Measurements from ENCODE around the gene LZTR1. TPM values are rescaled to one million over a fixed set of nuclear protein-coding genes. Genes with fewer than 3 reads are reported as not detected.
"Not testable (repeated sequence)": the region's sequence is repeated elsewhere in the genome, so short reads cannot be mapped to it uniquely, and the experiment has no call there.

Gene LZTR1
- total RNA-seq, 1 experiment from 2014 or later = 54.3 TPM

- CTCF ChIA-PET = no interaction called here
- intact Hi-C loops (cut with micrococcal nuclease; ENCODE audit: unreplicated experiment) = loop anchor here (5.0 kb wide), 1 partner anchor 37 kb away; no protein-coding TSS in a partner anchor
- no peaks in the 10 kb centered on the region for H3K4me1 ChIP-seq (ENCODE audit: insufficient read depth, low read length, poor library complexity, severe bottlenecking)
- no peak for TF ChIP-seq EZH2 (IDR thresholded peaks at IDR 0.05; ENCODE audit: borderline replicate concordance, low read depth, low read length, poor library complexity, severe bottlenecking)
- TF ChIP-seq, protein P1, sequence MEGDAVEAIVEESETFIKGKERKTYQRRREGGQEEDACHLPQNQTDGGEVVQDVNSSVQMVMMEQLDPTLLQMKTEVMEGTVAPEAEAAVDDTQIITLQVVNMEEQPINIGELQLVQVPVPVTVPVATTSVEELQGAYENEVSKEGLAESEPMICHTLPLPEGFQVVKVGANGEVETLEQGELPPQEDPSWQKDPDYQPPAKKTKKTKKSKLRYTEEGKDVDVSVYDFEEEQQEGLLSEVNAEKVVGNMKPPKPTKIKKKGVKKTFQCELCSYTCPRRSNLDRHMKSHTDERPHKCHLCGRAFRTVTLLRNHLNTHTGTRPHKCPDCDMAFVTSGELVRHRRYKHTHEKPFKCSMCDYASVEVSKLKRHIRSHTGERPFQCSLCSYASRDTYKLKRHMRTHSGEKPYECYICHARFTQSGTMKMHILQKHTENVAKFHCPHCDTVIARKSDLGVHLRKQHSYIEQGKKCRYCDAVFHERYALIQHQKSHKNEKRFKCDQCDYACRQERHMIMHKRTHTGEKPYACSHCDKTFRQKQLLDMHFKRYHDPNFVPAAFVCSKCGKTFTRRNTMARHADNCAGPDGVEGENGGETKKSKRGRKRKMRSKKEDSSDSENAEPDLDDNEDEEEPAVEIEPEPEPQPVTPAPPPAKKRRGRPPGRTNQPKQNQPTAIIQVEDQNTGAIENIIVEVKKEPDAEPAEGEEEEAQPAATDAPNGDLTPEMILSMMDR (conservative IDR thresholded peaks at IDR 0.05; ENCODE audit: low read depth, low read length) = no peak
- no peak for DNase-seq (ENCODE audit: low spot score)
- peaks cover 18% of the 10 kb centered on the region for H3K27me3 ChIP-seq (replicated peaks; ENCODE audit: insufficient read depth, low read depth, low read length, poor library complexity)
- H3K27ac ChIP-seq (ENCODE audit: low read depth, low read length, poor library complexity, severe bottlenecking) = no peak overlapping the region
- no peaks in the 10 kb centered on the region for H3K9me3 ChIP-seq (ENCODE audit: low read depth, low read length, poor library complexity, severe bottlenecking)
- no peak overlapping the region for H3K4me3 ChIP-seq (ENCODE audit: low read depth, low read length, poor library complexity, severe bottlenecking)
- POLR2A ChIA-PET (ENCODE audit: low non-redundant PET) = no interaction called here
- no TSS peak for BruUV-seq (replicated peaks)
- no peaks in the 10 kb centered on the region for H3K36me3 ChIP-seq (ENCODE audit: insufficient read depth, low read length, poor library complexity, severe bottlenecking)
Measured at GRCh38 chr22:21034989-21035388, 52.9 kb downstream of the LZTR1 start.

DNA sequence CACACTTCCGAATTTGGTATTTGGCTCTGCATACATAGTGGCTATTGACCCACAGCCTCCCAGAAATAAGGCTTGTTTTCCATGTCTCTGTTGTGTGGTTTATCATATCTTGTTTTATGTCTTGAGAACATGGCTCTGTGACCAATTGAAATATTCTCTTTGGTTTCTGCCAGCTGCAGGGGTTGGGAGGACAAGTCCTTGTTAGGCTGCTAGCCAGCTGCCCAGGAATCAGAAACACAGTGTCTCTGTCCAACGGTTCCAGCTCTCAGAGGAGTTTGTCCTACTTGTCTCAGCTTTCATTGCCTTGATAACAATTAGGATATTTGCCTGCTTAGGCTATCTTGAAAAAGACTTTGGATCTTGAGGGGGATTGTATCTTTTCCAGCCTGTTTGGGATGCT lies 56.3 kb downstream of the LZTR1 start:
- TF ChIP-seq, protein P1 (conservative IDR thresholded peaks at IDR 0.05; ENCODE audit: low read depth, low read length) = no peak
- TF ChIP-seq EZH2 (IDR thresholded peaks at IDR 0.05; ENCODE audit: borderline replicate concordance, low read depth, low read length, poor library complexity, severe bottlenecking) = no peak
- BruUV-seq (replicated peaks) = no TSS peak

DNA sequence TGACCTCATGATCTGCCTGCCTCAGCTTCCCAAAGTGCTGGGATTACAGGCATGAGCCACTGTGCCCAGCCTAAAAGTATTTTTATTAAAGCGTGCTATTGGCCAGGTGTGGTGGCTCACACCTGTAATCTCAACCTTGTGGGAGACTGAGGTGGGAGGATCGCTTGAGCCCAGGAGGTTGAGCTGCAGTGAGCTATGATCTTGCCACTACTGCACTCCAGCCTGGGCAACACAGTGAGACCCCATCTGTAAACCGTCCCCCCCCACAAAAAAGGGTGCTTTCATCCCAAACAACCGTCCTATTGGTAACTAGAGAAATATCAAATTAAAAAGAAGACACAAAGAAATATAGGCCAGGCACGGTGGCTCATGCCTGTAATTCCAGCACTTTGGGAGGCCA lies 57.1 kb downstream of the LZTR1 start:
- H3K9me3 ChIP-seq (ENCODE audit: low read depth, low read length, poor library complexity, severe bottlenecking); H3K27ac ChIP-seq (ENCODE audit: low read depth, low read length, poor library complexity, severe bottlenecking); DNase-seq (ENCODE audit: low spot score); H3K4me3 ChIP-seq (ENCODE audit: low read depth, low read length, poor library complexity, severe bottlenecking); H3K36me3 ChIP-seq (ENCODE audit: insufficient read depth, low read length, poor library complexity, severe bottlenecking); intact Hi-C loops (cut with micrococcal nuclease; ENCODE audit: unreplicated experiment); CTCF ChIA-PET; POLR2A ChIA-PET (ENCODE audit: low non-redundant PET); H3K27me3 ChIP-seq (replicated peaks; ENCODE audit: insufficient read depth, low read depth, low read length, poor library complexity); BruUV-seq (replicated peaks); H3K4me1 ChIP-seq (ENCODE audit: insufficient read depth, low read length, poor library complexity, severe bottlenecking): not testable (repeated sequence)

More for the DNA sequence above, 56.3 kb downstream of the LZTR1 start:
- Histone ChIP-seq H3K4me1 (ENCODE audit: insufficient read depth, low read length, poor library complexity, severe bottlenecking) (no peaks in the 10 kb centered on the region), H3K27me3 (replicated peaks; ENCODE audit: insufficient read depth, low read depth, low read length, poor library complexity) (no peaks in the 10 kb centered on the region), H3K4me3 (ENCODE audit: low read depth, low read length, poor library complexity, severe bottlenecking) (no peak overlapping the region), H3K9me3 (ENCODE audit: low read depth, low read length, poor library complexity, severe bottlenecking) (no peaks in the 10 kb centered on the region), H3K27ac (ENCODE audit: low read depth, low read length, poor library complexity, severe bottlenecking) (no peak overlapping the region), H3K36me3 (ENCODE audit: insufficient read depth, low read length, poor library complexity, severe bottlenecking) (no peaks in the 10 kb centered on the region)
- DNase-seq (ENCODE audit: low spot score) = no peak
- ChIA-PET CTCF (interaction anchor here (0.6 to 0.7 kb wide), 2 partner anchors 238 to 553 kb away, joined by 4 to 5 read pairs; no protein-coding TSS in a partner anchor), POLR2A (ENCODE audit: low non-redundant PET) (no interaction called here)
- intact Hi-C loops (cut with micrococcal nuclease; ENCODE audit: unreplicated experiment) = no loop called here

GRCh38 chr22:21041937-21042336 lies 59.8 kb downstream of the LZTR1 start:
- H3K36me3 ChIP-seq (ENCODE audit: insufficient read depth, low read length, poor library complexity, severe bottlenecking) = no peaks in the 10 kb centered on the region
- no peaks in the 10 kb centered on the region for H3K9me3 ChIP-seq (ENCODE audit: low read depth, low read length, poor library complexity, severe bottlenecking)
- BruUV-seq (replicated peaks) = no TSS peak
- H3K4me1 ChIP-seq (ENCODE audit: insufficient read depth, low read length, poor library complexity, severe bottlenecking) = peaks cover 10% of the 10 kb centered on the region
- intact Hi-C loops (cut with micrococcal nuclease; ENCODE audit: unreplicated experiment) = no loop called here
- POLR2A ChIA-PET (ENCODE audit: low non-redundant PET) = no interaction called here
- H3K27ac ChIP-seq (ENCODE audit: low read depth, low read length, poor library complexity, severe bottlenecking) = no peak overlapping the region
- no peak overlapping the region for H3K4me3 ChIP-seq (ENCODE audit: low read depth, low read length, poor library complexity, severe bottlenecking)
- CTCF ChIA-PET = no interaction called here
- DNase-seq (ENCODE audit: low spot score) = no peak
- H3K27me3 ChIP-seq (replicated peaks; ENCODE audit: insufficient read depth, low read depth, low read length, poor library complexity) = no peaks in the 10 kb centered on the region
- no peak for TF ChIP-seq EZH2 (IDR thresholded peaks at IDR 0.05; ENCODE audit: borderline replicate concordance, low read depth, low read length, poor library complexity, severe bottlenecking)
- TF ChIP-seq, protein P1 (conservative IDR thresholded peaks at IDR 0.05; ENCODE audit: low read depth, low read length) = no peak

All from A673 (cell line).